IMR-90 (cell line): ENCODE measurements around the gene NTM. TPM values are rescaled to one million over a fixed set of nuclear protein-coding genes. Genes with fewer than 3 reads are reported as not detected.

Experiments used
- ATAC-seq: fragments of 200-7000 bp; cut with Tn5 transposase; 2 replicates; pipeline ENCODE4 v1.9.1; 2020; ENCODE audit warnings: low read depth, mild to moderate bottlenecking, moderate library complexity
- BruUV-seq: library from RNA; stranded (reverse); fragments of 400-500 nt; replicated peaks from 2 replicates; lab custom pipeline; 2021; lab: Mats Ljungman, UMichigan
- CTCF ChIA-PET: fragments of 300-600 bp; formaldehyde crosslinking; extraction: SDS; loops from one replicate; lab custom pipeline; 2021; ENCODE audit warnings: antibody characterized with exemption; lab: Yijun Ruan, JAX
- POLR2A ChIA-PET: fragments of 300-600 bp; sonication (Branson Sonifier 250); formaldehyde crosslinking; loops from one replicate; lab custom pipeline; 2022; ENCODE audit warnings: antibody characterized with exemption; ENCODE audit not compliant: unreplicated experiment; lab: Charles Lee
- DNase-seq: peaks from one replicate; pipeline ENCODE4 v3.0.0; 2013
- H2AFZ ChIP-seq: replicated peaks from 2 replicates; pipeline ENCODE3; 2013; ENCODE audit warnings: low read length, mild to moderate bottlenecking; ENCODE audit not compliant: poor library complexity
- H2AK5ac ChIP-seq: 2 replicates; pipeline ENCODE4 v1.6.1; 2013; ENCODE audit warnings: low read depth, low read length, inconsistent platforms
- H2AK9ac ChIP-seq: replicated peaks from 2 replicates; pipeline ENCODE3; 2013; ENCODE audit warnings: mild to moderate bottlenecking, low read depth, low read length, moderate library complexity; ENCODE audit not compliant: poor library complexity
- H2BK120ac ChIP-seq: 2 replicates; pipeline ENCODE4 v1.6.1; 2013; ENCODE audit warnings: low read depth, low read length, inconsistent platforms
- H2BK15ac ChIP-seq: 3 replicates; pipeline ENCODE4 v1.6.1; 2013; ENCODE audit warnings: low read depth, low read length, inconsistent platforms
- H2BK20ac ChIP-seq: 2 replicates; pipeline ENCODE4 v1.6.1; 2013; ENCODE audit warnings: low read depth, mild to moderate bottlenecking, inconsistent platforms, low read length, moderate library complexity
- H2BK5ac ChIP-seq: 2 replicates; pipeline ENCODE4 v1.6.1; 2013; ENCODE audit warnings: mild to moderate bottlenecking, low read depth, low read length, inconsistent platforms; ENCODE audit not compliant: poor library complexity, severe bottlenecking
- H3K14ac ChIP-seq: replicated peaks from 2 replicates; pipeline ENCODE4 v1.6.1; 2013; ENCODE audit warnings: low read depth, low read length, inconsistent platforms
- H3K18ac ChIP-seq: 2 replicates; pipeline ENCODE4 v1.6.1; 2013; ENCODE audit warnings: low read depth, low read length, control low read depth
- H3K23ac ChIP-seq: 2 replicates; pipeline ENCODE4 v1.6.1; 2013; ENCODE audit warnings: low read depth, low read length, inconsistent platforms
- H3K27ac ChIP-seq: 2 replicates; pipeline ENCODE4 v1.5.1; 2013; ENCODE audit warnings: mild to moderate bottlenecking, control low read depth, low read length; ENCODE audit not compliant: insufficient read depth
- H3K27me3 ChIP-seq: 2 replicates; pipeline ENCODE4 v1.6.1; 2013; ENCODE audit warnings: low read length; ENCODE audit not compliant: control insufficient read depth, insufficient read depth
- H3K36me3 ChIP-seq: 2 replicates; pipeline ENCODE4 v1.6.1; 2013; ENCODE audit warnings: low read length, mixed read lengths; ENCODE audit not compliant: control insufficient read depth, insufficient read depth
- H3K4ac ChIP-seq: 2 replicates; pipeline ENCODE4 v1.6.1; 2013; ENCODE audit warnings: low read depth, low read length, inconsistent platforms
- H3K4me1 ChIP-seq: 2 replicates; pipeline ENCODE4 v1.6.1; 2013; ENCODE audit warnings: low read length, mixed read lengths; ENCODE audit not compliant: control insufficient read depth, insufficient read depth
- H3K4me2 ChIP-seq: 2 replicates; pipeline ENCODE4 v1.6.1; 2013; ENCODE audit warnings: low read depth, mild to moderate bottlenecking, control low read depth, low read length, moderate library complexity
- H3K4me3 ChIP-seq: 2 replicates; pipeline ENCODE4 v1.5.1; 2013; ENCODE audit warnings: low read depth, mild to moderate bottlenecking, control low read depth, low read length, moderate library complexity; ENCODE audit not compliant: insufficient read depth
- H3K56ac ChIP-seq: 2 replicates; pipeline ENCODE4 v1.6.1; 2013; ENCODE audit warnings: low read length, inconsistent platforms; ENCODE audit not compliant: insufficient read depth; ENCODE audit errors: extremely low read depth
- H3K79me1 ChIP-seq, 2 experiments: 2 replicates each; pipeline ENCODE4 v1.6.1; 2013; ENCODE audit warnings: low read length in 2 of 2, inconsistent platforms in 1 of 2, low read depth in 1 of 2
- H3K9ac ChIP-seq: 2 replicates; pipeline ENCODE4 v1.6.1; 2013; ENCODE audit warnings: low read depth, low read length, control low read depth
- H3K9me1 ChIP-seq: 2 replicates; pipeline ENCODE4 v1.6.1; 2013; ENCODE audit warnings: low read length, inconsistent platforms; ENCODE audit not compliant: insufficient read depth
- H3K9me3 ChIP-seq: 2 replicates; pipeline ENCODE4 v1.6.1; 2013; ENCODE audit warnings: low read length; ENCODE audit not compliant: control insufficient read depth, insufficient read depth
- H4K20me1 ChIP-seq: 2 replicates; pipeline ENCODE4 v1.6.1; 2013; ENCODE audit warnings: low read length, inconsistent platforms; ENCODE audit not compliant: insufficient read depth
- H4K5ac ChIP-seq: 2 replicates; pipeline ENCODE4 v1.6.1; 2013; ENCODE audit warnings: mild to moderate bottlenecking, low read depth, low read length, control low read depth
- H4K8ac ChIP-seq, 2 experiments: 2 replicates each; pipeline ENCODE4 v1.6.1; 2013; ENCODE audit warnings: low read depth in 2 of 2, low read length in 2 of 2, control low read depth in 1 of 2, inconsistent platforms in 1 of 2
- H4K91ac ChIP-seq: 2 replicates; pipeline ENCODE4 v1.6.1; 2013; ENCODE audit warnings: low read depth, low read length, inconsistent platforms; ENCODE audit not compliant: insufficient read depth
- BHLHE40 ChIP-seq: fragments of 150-350 bp; IDR thresholded peaks from 2 replicates; pipeline ENCODE4 v1.6.1; 2016; ENCODE audit warnings: mild to moderate bottlenecking, low read depth, low read length
- CEBPB ChIP-seq: IDR thresholded peaks from 2 replicates; pipeline ENCODE4 v1.6.1; 2012; ENCODE audit warnings: low read depth, low read length, improper control_type of control experiment
- CHD1 ChIP-seq: IDR thresholded peaks from 2 replicates; pipeline ENCODE4 v1.6.1; 2012; ENCODE audit warnings: low read depth, low read length, improper control_type of control experiment
- FOS ChIP-seq: fragments of 150-350 bp; IDR thresholded peaks from 2 replicates; pipeline ENCODE4 v1.6.1; 2016; ENCODE audit warnings: low read depth, low read length
- MAFK ChIP-seq: IDR thresholded peaks from 2 replicates; pipeline ENCODE4 v1.6.1; 2012; ENCODE audit warnings: low read depth, low read length, improper control_type of control experiment
- MAZ ChIP-seq: IDR thresholded peaks from 2 replicates; pipeline ENCODE4 v1.6.1; 2012; ENCODE audit warnings: low read depth, mild to moderate bottlenecking, low read length, improper control_type of control experiment, moderate library complexity, borderline replicate concordance
- MXI1 ChIP-seq: IDR thresholded peaks from 2 replicates; pipeline ENCODE4 v1.6.1; 2012; ENCODE audit warnings: low read depth, mild to moderate bottlenecking, low read length, moderate library complexity, borderline replicate concordance
- POLR2A ChIP-seq: IDR thresholded peaks from 2 replicates; pipeline ENCODE4 v1.6.1; 2012; ENCODE audit warnings: mild to moderate bottlenecking, low read depth, low read length
- RAD21 ChIP-seq: IDR thresholded peaks from 2 replicates; pipeline ENCODE4 v1.6.1; 2012; ENCODE audit warnings: low read length, improper control_type of control experiment
- RCOR1 ChIP-seq: IDR thresholded peaks from 2 replicates; pipeline ENCODE4 v1.6.1; 2012; ENCODE audit warnings: mild to moderate bottlenecking, low read length, improper control_type of control experiment; ENCODE audit not compliant: insufficient replicate concordance
- RFX5 ChIP-seq: IDR thresholded peaks from 2 replicates; pipeline ENCODE4 v1.8.0; 2012; ENCODE audit warnings: low read depth, mild to moderate bottlenecking, low read length, moderate library complexity
- SMC3 ChIP-seq: fragments of 150-350 bp; IDR thresholded peaks from 2 replicates; pipeline ENCODE4 v1.6.1; 2016; ENCODE audit warnings: low read depth, mild to moderate bottlenecking, antibody characterized with exemption, low read length, moderate library complexity
- WGBS, 2 experiments: methylation state at CpG; one replicate each; pipeline versions ENCODE4 v1.1.5 to v1.1.7; 2013; ENCODE audit warnings: missing lambda C conversion rate in 2 of 2; ENCODE audit not compliant: insufficient read length in 1 of 2; ENCODE audit errors: extremely low coverage in 2 of 2; 5-methylcytosine and 5-hydroxymethylcytosine counted together
- dilution Hi-C: fragments of 300-500 bp; cut with HindIII; formaldehyde crosslinking; loops from one replicate; pipeline ENCODE4 v1.14.3; 2018; ENCODE audit warnings: low sequenced_read_pairs; ENCODE audit not compliant: unreplicated experiment
- in situ Hi-C: fragments of 300-500 bp; cut with MboI; formaldehyde crosslinking; loops from 3 replicates; pipeline ENCODE4 v1.14.3; 2019; ENCODE audit warnings: low sequenced_read_pairs, inconsistent platforms, mixed read lengths
- intact Hi-C: fragments of 100-400 bp; cut with micrococcal nuclease; formaldehyde crosslinking; loops from 2 replicates; pipeline ENCODE4 v1.10.0; 2022
- polyA plus RNA-seq, 3 experiments: library from polyadenylated mRNA; depleted of rRNA; stranded (reverse); fragments of >200 nt; gene quantifications; 2 replicates each; pipeline ENCODE4 v1.2.3, GENCODE V29; 2012; ENCODE audit warnings: low replicate concordance in 1 of 3
- total RNA-seq: library from RNA; depleted of rRNA; stranded (reverse); fragments of >200 nt; gene quantifications from 2 replicates; pipeline ENCODE4 v1.2.3, GENCODE V29; 2012
- TF ChIP-seq, protein P1 (sequence below): fragments of 150-350 bp; IDR thresholded peaks from 2 replicates; pipeline ENCODE4 v1.6.1; 2017; ENCODE audit warnings: mild to moderate bottlenecking, antibody characterized with exemption, low read length, low read depth
- TF ChIP-seq, protein P2 (sequence below): conservative IDR thresholded peaks from 2 replicates; pipeline ENCODE4 v1.5.1; 2012; ENCODE audit warnings: mild to moderate bottlenecking, low read depth, low read length, improper control_type of control experiment

NTM gene
- total and polyA plus RNA-seq, 2 of the 4 experiments (the other 2 are of a cell fraction): 19.5 to 25.5 TPM

DNA sequence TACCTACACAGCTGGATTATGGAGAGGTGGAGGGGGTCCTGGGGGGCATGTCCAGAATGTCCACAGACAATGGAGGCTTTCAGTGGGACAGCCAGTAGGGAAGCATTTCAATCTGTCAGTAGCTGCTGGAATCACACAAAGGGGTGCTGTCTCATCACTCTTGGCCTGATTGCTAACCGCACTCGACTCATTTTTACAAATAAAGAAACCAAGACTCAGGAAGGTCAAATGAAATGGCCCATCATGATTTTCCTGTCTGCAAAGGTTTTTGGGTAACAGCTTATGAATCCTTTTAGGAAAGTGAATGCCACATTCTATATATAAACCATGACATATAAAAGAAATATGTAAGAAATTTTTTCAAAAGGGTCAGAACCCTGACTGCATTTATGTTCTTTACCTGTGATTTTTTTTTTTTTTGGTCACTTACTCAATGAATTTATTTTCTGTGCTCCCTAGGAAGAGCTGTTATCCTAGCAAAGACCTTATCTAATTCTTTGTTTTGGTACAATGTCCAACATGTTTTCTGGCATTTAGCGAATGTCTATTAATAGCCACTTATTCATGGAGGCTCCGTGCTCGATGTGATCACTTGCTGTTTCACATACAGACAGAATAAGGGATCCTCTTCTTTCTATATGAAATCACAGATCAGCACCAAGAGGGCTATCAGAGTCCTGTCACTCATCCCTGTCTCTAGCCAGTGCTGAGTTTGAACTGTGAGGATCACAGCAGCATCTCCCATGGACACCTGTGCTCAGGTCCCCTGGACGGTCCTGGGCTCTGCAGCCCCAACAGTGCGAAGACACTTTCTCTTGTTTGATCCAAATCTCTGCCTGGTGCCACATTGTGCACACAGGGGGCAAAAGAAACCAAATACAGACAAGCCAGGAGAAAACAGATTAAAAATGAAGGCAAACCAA, 979.7 kb downstream of the NTM start (continued):
- TF ChIP-seq MAZ: no peak
- no peak for TF ChIP-seq FOS

DNA sequence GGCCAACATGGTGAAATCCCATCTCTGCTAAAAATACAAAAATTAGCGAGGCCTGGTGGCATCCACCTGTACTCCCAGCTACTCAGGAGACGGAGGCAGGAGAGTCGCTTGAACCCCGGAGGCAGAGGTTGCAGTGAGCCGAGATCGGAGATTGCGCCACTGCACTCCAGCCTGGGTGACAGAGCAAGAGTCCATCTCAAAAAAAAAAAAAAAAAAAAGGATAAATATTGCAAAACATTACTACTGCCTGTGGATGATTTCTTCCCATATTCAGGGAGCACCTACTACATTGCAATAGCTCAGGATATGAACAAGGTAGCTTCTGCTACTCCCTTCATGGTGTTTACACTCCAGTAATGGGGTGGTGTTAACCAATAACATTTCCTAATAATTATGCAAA, 980.6 kb downstream of the NTM start:
- ChIA-PET CTCF (no interaction called here), POLR2A (no interaction called here)
- no peak overlapping the region for H2AFZ ChIP-seq
- no peak overlapping the region for H3K18ac ChIP-seq
- no peak overlapping the region for H3K4ac ChIP-seq
- DNase-seq (no peak), ATAC-seq (no peak)
- H4K91ac ChIP-seq: no peak overlapping the region
- dilution Hi-C loops (no loop called here), intact Hi-C loops (no loop called here), in situ Hi-C loops (no loop called here)
- H2BK20ac ChIP-seq: no peak overlapping the region
- no peak overlapping the region for H2BK120ac ChIP-seq
- H2BK15ac ChIP-seq: no peak overlapping the region
- no peak overlapping the region for H3K56ac ChIP-seq
- H2AK9ac ChIP-seq: no peak overlapping the region
- H3K27me3 ChIP-seq: peaks cover 19% of the 10 kb centered on the region
- H3K27ac ChIP-seq: no peak overlapping the region
- H3K4me2 ChIP-seq: no peak overlapping the region
- H3K23ac ChIP-seq: no peak overlapping the region
- H3K9ac ChIP-seq: no peak overlapping the region
- H3K9me3 ChIP-seq: no peaks in the 10 kb centered on the region
- H3K79me1 ChIP-seq: no peaks in the 10 kb centered on the region
- H3K36me3 ChIP-seq: no peaks in the 10 kb centered on the region
- no peak overlapping the region for H2BK5ac ChIP-seq
- H3K4me1 ChIP-seq: no peaks in the 10 kb centered on the region
- WGBS, 2 experiments: no CpG with 5 or more reads among the region's 7 CpGs
- H3K4me3 ChIP-seq: no peak overlapping the region
- no peak overlapping the region for H4K5ac ChIP-seq
- H2AK5ac ChIP-seq: no peak overlapping the region
- H4K8ac ChIP-seq: no peak overlapping the region
- BruUV-seq: no TSS peak
- H4K20me1 ChIP-seq: no peaks in the 10 kb centered on the region
- no peaks in the 10 kb centered on the region for H3K9me1 ChIP-seq
- H3K14ac ChIP-seq: no peak overlapping the region
- TF ChIP-seq BHLHE40 (no peak), MAZ (no peak), RAD21 (no peak), CEBPB (no peak), RFX5 (no peak), MXI1 (no peak), POLR2A (no peak), CHD1 (no peak), SMC3 (no peak), MAFK (no peak), FOS (no peak), RCOR1 (no peak)
- TF ChIP-seq, protein P1, sequence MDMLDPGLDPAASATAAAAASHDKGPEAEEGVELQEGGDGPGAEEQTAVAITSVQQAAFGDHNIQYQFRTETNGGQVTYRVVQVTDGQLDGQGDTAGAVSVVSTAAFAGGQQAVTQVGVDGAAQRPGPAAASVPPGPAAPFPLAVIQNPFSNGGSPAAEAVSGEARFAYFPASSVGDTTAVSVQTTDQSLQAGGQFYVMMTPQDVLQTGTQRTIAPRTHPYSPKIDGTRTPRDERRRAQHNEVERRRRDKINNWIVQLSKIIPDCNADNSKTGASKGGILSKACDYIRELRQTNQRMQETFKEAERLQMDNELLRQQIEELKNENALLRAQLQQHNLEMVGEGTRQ: no peak
- TF ChIP-seq, protein P2, sequence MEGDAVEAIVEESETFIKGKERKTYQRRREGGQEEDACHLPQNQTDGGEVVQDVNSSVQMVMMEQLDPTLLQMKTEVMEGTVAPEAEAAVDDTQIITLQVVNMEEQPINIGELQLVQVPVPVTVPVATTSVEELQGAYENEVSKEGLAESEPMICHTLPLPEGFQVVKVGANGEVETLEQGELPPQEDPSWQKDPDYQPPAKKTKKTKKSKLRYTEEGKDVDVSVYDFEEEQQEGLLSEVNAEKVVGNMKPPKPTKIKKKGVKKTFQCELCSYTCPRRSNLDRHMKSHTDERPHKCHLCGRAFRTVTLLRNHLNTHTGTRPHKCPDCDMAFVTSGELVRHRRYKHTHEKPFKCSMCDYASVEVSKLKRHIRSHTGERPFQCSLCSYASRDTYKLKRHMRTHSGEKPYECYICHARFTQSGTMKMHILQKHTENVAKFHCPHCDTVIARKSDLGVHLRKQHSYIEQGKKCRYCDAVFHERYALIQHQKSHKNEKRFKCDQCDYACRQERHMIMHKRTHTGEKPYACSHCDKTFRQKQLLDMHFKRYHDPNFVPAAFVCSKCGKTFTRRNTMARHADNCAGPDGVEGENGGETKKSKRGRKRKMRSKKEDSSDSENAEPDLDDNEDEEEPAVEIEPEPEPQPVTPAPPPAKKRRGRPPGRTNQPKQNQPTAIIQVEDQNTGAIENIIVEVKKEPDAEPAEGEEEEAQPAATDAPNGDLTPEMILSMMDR: no peak
